Chondrocyte (in vitro differentiated cells): ENCODE measurements around the gene PEX5L. TPM values are rescaled to one million over a fixed set of nuclear protein-coding genes. Genes with fewer than 3 reads are reported as not detected.

ENCODE experiments used
- DNase-seq: peaks from one replicate; pipeline ENCODE4 v3.0.0; 2021; ENCODE audit warnings: mixed read lengths, low spot score
- H3K27ac Mint-ChIP-seq: one replicate; pipeline ENCODE4 v1.8.0; 2021; ENCODE audit warnings: mild to moderate bottlenecking, moderate library complexity, mixed read lengths; ENCODE audit not compliant: unreplicated experiment
- H3K27me3 Mint-ChIP-seq: 2 replicates; pipeline ENCODE4 v1.8.0; 2021; ENCODE audit warnings: low read depth, mixed read lengths
- H3K36me3 Mint-ChIP-seq: 2 replicates; pipeline ENCODE4 v1.8.0; 2021; ENCODE audit warnings: low read depth, mixed read lengths
- H3K4me1 Mint-ChIP-seq: 2 replicates; pipeline ENCODE4 v1.8.0; 2021; ENCODE audit warnings: low read depth, mild to moderate bottlenecking, mixed read lengths
- H3K4me3 Mint-ChIP-seq: one replicate; pipeline ENCODE4 v1.8.0; 2021; ENCODE audit warnings: mild to moderate bottlenecking, moderate library complexity, mixed read lengths; ENCODE audit not compliant: unreplicated experiment
- H3K9me3 Mint-ChIP-seq: 2 replicates; pipeline ENCODE4 v1.8.0; 2021; ENCODE audit warnings: low read depth, mixed read lengths
- total RNA-seq: library from RNA; stranded (reverse); gene quantifications from 3 replicates; pipeline ENCODE4 v1.2.1, GENCODE V29; 2021
- TF ChIP-seq, protein P1 (sequence below): fragments of 200-600 bp; sonication (generic); IDR thresholded peaks from 2 replicates; pipeline ENCODE4 v1.5.0; 2021; ENCODE audit warnings: antibody characterized with exemption, mild to moderate bottlenecking, moderate library complexity

Gene PEX5L
- total RNA-seq, 1 donor from 2014 or later: not detected

DNA sequence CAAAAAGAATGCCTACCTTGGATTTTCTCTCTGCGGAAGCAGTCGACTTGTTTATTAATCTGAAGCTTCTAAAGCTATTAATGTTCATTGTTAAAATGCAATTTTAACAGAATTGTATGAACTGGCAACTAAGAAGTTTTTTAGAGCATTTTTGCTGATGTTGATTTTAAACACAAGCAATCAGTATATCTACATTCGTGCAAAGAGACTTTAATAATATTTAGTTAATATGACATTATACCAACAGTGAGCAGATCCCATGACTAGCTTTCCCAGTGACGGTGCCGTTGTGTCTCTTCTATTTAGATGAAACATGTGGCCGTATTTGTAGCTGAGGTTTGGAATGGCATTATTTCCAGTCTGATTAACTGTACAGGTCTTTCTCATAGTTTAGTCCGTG lies 88.0 kb downstream of the PEX5L start:
- Mint-ChIP-seq H3K4me3 (no peak overlapping the region), H3K27me3 (peaks cover 16% of the 10 kb centered on the region), H3K9me3 (no peaks in the 10 kb centered on the region), H3K27ac (no peak overlapping the region), H3K4me1 (no peaks in the 10 kb centered on the region), H3K36me3 (no peaks in the 10 kb centered on the region)
- no peak for DNase-seq
- TF ChIP-seq, protein P1, sequence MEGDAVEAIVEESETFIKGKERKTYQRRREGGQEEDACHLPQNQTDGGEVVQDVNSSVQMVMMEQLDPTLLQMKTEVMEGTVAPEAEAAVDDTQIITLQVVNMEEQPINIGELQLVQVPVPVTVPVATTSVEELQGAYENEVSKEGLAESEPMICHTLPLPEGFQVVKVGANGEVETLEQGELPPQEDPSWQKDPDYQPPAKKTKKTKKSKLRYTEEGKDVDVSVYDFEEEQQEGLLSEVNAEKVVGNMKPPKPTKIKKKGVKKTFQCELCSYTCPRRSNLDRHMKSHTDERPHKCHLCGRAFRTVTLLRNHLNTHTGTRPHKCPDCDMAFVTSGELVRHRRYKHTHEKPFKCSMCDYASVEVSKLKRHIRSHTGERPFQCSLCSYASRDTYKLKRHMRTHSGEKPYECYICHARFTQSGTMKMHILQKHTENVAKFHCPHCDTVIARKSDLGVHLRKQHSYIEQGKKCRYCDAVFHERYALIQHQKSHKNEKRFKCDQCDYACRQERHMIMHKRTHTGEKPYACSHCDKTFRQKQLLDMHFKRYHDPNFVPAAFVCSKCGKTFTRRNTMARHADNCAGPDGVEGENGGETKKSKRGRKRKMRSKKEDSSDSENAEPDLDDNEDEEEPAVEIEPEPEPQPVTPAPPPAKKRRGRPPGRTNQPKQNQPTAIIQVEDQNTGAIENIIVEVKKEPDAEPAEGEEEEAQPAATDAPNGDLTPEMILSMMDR: no peak

DNA sequence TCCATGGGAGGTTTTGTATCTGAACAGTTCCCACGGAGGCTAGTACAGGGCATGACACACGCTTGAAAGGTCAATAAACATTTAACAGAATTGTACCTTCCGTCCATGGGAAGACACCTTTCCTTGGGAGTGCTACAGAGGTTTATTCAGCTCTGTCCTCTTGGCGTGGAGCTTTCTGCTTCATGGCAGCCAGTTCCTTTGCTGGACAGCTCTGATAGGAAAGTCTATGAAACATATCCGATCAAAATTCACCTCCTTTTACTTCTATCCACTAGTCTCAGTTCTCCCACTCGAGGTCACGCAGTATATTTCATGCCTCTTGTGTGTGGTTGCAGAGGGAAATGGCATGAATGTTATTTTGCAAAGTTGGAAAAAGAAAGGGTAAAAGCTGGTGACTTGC lies 91.2 kb downstream of the PEX5L start:
- Mint-ChIP-seq H3K4me1 (no peaks in the 10 kb centered on the region), H3K36me3 (no peaks in the 10 kb centered on the region), H3K4me3 (no peak overlapping the region), H3K27ac (no peak overlapping the region), H3K9me3 (no peaks in the 10 kb centered on the region), H3K27me3 (peaks cover 4% of the 10 kb centered on the region)
- TF ChIP-seq, protein P1: no peak
- no peak for DNase-seq

DNA sequence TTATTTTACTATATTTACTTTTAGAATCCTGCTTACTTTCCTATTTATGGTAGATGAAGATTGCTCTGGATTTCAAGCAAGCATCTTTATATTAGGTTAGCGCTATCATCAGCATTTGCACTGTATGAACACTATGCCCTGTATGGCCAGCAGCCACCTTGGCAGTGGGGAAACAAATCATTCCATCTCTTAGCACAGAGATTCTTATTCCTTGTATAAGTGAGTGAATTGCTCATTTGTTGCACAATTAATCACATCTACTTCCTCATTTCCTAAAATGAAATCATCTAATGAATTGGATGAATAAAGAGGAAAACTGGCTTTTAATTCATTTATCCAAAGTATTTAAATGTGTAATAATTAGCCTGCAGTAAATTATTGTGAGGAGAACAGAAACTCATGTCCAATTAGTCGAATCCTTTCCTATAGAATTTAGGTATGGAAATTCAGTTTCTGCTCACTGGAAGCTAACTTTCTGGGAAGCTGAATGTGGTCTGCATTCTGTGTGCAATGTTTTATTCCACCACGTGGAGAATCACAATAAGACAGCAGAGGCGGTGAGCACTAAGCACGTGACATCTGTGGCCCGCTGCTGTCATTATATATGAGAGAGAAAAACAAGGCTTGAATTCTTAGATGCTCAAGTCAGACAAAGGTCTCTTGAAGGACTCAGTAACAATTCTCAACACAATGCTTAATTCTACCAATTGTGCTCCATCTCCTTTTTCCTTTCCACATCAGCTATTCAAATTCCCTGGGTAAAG lies 93.4 kb downstream of the PEX5L start:
- Mint-ChIP-seq H3K36me3 (no peaks in the 10 kb centered on the region), H3K27me3 (peaks cover 8% of the 10 kb centered on the region), H3K27ac (no peak overlapping the region), H3K4me1 (no peaks in the 10 kb centered on the region), H3K4me3 (no peak overlapping the region), H3K9me3 (no peaks in the 10 kb centered on the region)
- TF ChIP-seq, protein P1: no peak
- DNase-seq: no peak

DNA sequence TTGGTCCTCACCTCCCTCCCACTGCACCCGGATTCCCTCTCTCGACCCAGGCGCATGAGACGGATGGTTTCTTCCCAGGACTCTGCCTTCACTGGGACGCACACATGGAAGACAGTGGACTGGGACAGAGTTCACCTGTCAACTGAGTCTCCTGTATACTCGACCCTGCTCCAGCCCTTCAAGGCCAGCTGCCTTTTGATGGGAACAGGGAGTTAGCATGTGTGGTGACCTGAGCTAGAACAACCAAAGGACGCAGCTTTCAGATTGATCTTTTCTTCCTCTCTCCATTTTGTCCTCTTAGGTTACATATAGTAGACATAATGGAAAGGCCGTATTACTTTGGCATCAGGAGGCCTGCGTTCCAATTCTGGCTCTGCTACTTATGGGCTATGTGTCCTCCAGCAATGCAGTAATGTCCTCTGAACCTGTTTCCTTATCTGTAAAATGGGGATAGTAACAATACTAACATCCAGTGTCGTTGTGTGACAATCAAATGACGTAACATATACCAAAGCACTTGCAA lies 94.1 kb downstream of the PEX5L start:
- no peaks in the 10 kb centered on the region for H3K9me3 Mint-ChIP-seq
- no peak overlapping the region for H3K27ac Mint-ChIP-seq
- H3K27me3 Mint-ChIP-seq: peaks cover 10% of the 10 kb centered on the region
- H3K36me3 Mint-ChIP-seq: no peaks in the 10 kb centered on the region
- no peak overlapping the region for H3K4me3 Mint-ChIP-seq
- TF ChIP-seq, protein P1: no peak
- no peaks in the 10 kb centered on the region for H3K4me1 Mint-ChIP-seq
- no peak for DNase-seq

DNA sequence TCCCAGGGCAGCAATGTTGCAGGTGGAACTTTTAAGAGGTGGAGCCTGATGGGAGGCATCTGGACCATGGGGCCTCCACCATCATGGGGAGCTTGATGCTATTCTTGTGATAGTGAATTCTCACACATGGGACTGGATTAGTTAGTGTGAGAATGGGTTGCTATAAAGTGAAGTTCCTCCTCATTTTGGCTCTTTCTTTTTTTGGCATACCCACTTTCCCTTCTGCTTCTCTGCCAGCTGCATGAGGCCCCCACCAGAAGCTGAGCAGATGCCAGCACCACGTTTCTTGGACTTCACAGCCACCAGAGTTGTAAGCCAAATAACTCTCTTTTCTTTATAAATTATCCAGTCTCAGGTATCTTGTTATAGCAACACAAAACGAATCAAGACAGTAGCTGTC lies 101.0 kb downstream of the PEX5L start:
- H3K36me3 Mint-ChIP-seq: no peaks in the 10 kb centered on the region
- no peak for DNase-seq
- H3K4me3 Mint-ChIP-seq: no peak overlapping the region
- no peaks in the 10 kb centered on the region for H3K9me3 Mint-ChIP-seq
- no peaks in the 10 kb centered on the region for H3K4me1 Mint-ChIP-seq
- peaks cover 24% of the 10 kb centered on the region for H3K27me3 Mint-ChIP-seq
- no peak overlapping the region for H3K27ac Mint-ChIP-seq
- TF ChIP-seq, protein P1: no peak
